KOPT-K1 (cell line): ENCODE measurements around the gene ARHGEF39.
"Not testable (repeated sequence)": the region's sequence is repeated elsewhere in the genome, so short reads cannot be mapped to it uniquely, and the experiment has no call there.

Source experiments
- H3K27ac ChIP-seq: fragments of 200-600 bp; sonication (generic); 2 replicates; pipeline ENCODE4 v1.5.1; 2016; ENCODE audit warnings: antibody characterized with exemption, mild to moderate bottlenecking, low read depth, low read length; ENCODE audit not compliant: poor library complexity, severe bottlenecking
- H3K36me3 ChIP-seq: fragments of 200-600 bp; sonication (generic); 2 replicates; pipeline ENCODE4 v1.5.1; 2017; ENCODE audit warnings: antibody characterized with exemption, mild to moderate bottlenecking, low read length, moderate library complexity; ENCODE audit not compliant: insufficient read depth
- H3K9me3 ChIP-seq: fragments of 200-600 bp; sonication (generic); 2 replicates; pipeline ENCODE4 v1.5.1; 2017; ENCODE audit warnings: antibody characterized with exemption, low read length, mild to moderate bottlenecking; ENCODE audit not compliant: insufficient read depth, poor library complexity, severe bottlenecking

Gene ARHGEF39

DNA sequence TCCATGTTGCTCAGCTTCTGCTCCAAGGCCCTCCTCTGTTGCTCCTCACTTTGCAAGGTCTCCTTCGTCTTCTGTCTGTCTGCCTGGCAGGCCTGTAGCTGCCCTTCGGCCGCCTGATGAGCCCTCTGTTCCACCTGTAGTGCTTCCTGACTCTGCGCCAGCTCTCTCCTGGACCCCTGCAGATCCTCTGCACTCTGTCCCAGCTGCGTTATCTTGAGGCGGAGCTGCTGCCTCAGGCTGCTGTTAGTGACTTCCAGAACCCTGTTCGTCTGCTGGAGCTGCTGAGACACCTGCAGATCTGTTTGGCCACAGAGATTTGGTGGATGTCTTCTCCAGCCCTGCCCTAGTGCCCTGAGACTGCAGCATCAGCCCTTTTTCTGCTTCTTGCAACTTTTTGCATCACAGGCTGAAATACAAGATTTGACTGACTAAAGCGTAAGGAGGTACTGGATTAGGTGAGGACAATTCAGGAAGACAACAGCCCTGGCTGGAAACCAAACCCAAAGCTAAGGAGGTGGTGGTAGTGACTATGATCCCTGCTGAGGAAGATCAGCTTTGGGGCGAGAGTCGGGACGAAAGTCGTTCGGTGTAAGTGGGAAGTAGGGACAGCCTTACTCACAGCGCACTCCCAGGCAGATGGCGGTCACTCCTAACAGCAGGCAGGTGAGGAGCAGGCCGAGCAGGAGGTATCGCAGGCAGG lies 48.9 kb downstream of the ARHGEF39 start:
- H3K27ac ChIP-seq = no peak overlapping the region
- no peaks in the 10 kb centered on the region for H3K9me3 ChIP-seq
- H3K36me3 ChIP-seq = no peaks in the 10 kb centered on the region

DNA sequence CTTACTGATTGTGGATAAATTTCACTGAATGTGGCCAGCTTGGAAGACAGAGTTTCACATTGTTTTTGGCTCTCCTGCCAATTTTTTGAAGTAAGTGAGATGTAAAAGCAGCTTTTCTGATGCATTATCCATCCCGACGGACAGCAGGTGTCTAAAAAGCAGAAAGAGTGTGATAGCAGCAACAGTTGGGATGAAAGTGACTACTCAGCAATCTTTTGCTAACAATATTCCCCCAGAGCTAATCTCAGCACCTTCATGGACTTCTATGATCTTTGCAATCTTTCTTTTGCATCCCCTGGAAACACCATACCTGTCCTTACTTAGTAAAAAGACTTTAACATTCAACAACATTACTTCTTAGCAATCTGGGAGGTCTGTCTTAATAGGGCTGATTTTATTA lies 52.2 kb downstream of the ARHGEF39 start:
- H3K36me3 ChIP-seq = peaks cover 27% of the 10 kb centered on the region; the same call in 1 of the 2 replicates
- no peaks in the 10 kb centered on the region for H3K9me3 ChIP-seq
- H3K27ac ChIP-seq = no peak overlapping the region

DNA sequence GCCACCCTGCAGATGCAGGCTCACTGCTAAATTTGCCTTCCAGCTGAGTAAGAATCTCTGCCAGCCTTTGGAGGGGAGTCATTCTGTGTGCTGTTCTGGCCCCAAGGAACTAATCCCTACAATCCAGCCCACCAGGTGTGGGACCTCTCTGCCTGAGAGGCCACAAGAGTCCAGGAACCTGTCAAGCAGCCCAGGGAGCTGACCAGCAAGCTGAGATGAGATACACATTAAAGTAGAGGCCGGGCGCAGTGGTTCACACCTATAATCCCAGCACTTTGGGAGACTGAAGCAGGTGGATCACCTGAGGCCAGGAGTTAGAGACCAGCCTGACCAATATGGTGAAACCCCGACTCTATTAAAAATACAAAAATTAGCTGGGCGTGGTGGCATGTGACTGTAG lies 52.9 kb downstream of the ARHGEF39 start:
- not testable (repeated sequence) for H3K9me3 ChIP-seq, H3K27ac ChIP-seq
- peaks cover 35% of the 10 kb centered on the region; the same call in 1 of the 2 replicates for H3K36me3 ChIP-seq

DNA sequence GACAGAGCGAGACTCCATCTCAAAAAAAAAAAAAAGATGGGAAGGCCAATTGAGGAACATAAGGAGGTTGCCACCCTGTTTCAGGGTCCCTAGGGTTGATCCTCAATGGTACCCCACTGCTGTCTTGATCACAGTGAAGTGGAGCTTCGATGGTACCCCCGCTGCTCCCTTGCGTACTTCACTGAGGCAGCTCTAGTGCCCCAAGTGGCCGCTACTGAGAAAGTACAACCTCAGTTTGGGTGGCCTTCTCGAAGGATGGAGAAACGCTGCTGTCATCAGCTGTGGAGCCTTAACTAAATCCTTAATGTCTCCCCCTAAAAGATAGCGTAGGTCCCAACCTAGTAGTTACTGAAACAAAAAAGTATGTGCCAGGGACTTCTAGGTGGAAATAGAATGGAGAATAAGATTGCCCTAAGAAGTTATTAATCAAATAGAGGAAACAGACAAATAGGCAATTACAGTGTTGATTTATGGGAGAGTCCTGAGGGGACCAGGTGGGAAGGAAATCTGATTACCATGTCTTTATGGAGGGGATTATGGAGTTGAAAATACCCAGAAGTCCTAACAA lies 53.7 kb downstream of the ARHGEF39 start:
- Histone ChIP-seq H3K36me3 (peaks cover 35% of the 10 kb centered on the region; the same call in 1 of the 2 replicates), H3K27ac (no peak overlapping the region), H3K9me3 (no peaks in the 10 kb centered on the region)

DNA sequence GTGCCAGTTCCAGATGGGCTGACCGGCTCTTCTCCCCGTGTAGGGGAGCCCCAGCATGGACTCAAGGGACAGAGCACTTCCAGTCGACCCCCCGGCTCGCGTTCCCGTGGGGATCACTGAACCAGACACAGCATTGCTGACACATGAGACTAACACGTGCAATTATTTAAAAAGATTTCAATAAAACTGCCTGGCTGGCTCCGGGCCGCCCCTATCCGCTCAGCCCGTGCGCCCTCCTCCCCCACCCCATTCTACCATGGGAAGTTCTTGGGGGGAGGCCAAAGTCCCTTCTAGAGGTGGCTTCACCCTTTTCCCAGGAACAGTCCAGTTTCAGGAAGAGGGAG lies 55.2 kb downstream of the ARHGEF39 start:
- Histone ChIP-seq H3K9me3 (no peaks in the 10 kb centered on the region), H3K27ac (no peak overlapping the region), H3K36me3 (peaks cover 35% of the 10 kb centered on the region; the same call in 1 of the 2 replicates)
